Heart left ventricle (tissue), 13 donors: ENCODE measurements around the gene C17orf100.

Experiments used
- POLR2A ChIP-seq, 2 donors: fragments of 450-650 bp; IDR thresholded peaks; one replicate each; pipeline ENCODE4 v1.6.1; 2017; ENCODE audit warnings: antibody characterized with exemption in 2 of 2, mild to moderate bottlenecking in 2 of 2, moderate library complexity in 2 of 2
- TF ChIP-seq, protein P1 (sequence below), 12 donors: fragments of 200-600 bp; sonication (generic) in 4 of 12; IDR thresholded peaks; one replicate each; pipeline versions ENCODE4 v1.5.0 to v1.8.0; 2018 to 2022; ENCODE audit warnings: antibody characterized with exemption in 12 of 12, mild to moderate bottlenecking in 5 of 12
- donor health status: ischemic (EF 13 %, LVEDD 7.1; RV severe dilation, severe dysfunction).
- donor health status: DM: no; HTN: yes; CAD: no.
- donor health status: DM: no; HTN: no; CAD: no.
- donor health status: ischemic (EF 25% LVEDD 6.9; RV normal size, moderate dysfunction).
- donor health status: ischemic (EF 25% LVEDD 5.7; RV mildly dilated, moderate dysfunction).
- donor health status: ischemic (EF 35%, LVEDD 5.7; RV mildly dilated, moderate dysfunction).
- donor health status: nonischemic (EF 11% LVEDD 7.7; RV severe dilation, severe dysfunction).
- donor health status: DM: yes; HTN: yes; CAD: no.
- donor health status: PGD.
- donor health status: ischemic (EF 29% LVEDD 5.4; RV normal size, mild dysfunction).
- donor health status: nonischemic (EF 23%, LVEDD 6.1; RV moderate dilation, normal function).

DNA sequence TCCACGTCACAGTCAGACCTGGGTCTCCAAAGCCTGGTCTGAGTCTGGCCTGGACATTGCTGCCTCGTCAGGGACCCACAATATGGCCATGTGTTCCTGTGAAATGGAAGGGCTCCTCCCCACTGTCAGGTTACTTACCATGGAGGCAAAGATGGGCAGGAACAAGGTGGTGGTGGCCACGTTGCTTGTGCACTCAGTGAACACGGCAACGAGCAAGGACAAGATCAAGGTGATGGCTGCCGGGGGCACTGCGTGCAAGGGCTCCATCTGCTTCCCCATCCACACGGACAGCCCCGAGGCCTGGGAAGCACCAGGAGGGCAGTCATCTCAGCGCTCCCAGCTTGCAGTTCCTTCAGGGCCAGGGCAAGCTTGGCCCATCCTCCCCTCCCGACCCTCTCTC is 39.1 kb downstream of the C17orf100 start:
- TF ChIP-seq, protein P1, sequence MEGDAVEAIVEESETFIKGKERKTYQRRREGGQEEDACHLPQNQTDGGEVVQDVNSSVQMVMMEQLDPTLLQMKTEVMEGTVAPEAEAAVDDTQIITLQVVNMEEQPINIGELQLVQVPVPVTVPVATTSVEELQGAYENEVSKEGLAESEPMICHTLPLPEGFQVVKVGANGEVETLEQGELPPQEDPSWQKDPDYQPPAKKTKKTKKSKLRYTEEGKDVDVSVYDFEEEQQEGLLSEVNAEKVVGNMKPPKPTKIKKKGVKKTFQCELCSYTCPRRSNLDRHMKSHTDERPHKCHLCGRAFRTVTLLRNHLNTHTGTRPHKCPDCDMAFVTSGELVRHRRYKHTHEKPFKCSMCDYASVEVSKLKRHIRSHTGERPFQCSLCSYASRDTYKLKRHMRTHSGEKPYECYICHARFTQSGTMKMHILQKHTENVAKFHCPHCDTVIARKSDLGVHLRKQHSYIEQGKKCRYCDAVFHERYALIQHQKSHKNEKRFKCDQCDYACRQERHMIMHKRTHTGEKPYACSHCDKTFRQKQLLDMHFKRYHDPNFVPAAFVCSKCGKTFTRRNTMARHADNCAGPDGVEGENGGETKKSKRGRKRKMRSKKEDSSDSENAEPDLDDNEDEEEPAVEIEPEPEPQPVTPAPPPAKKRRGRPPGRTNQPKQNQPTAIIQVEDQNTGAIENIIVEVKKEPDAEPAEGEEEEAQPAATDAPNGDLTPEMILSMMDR (IDR thresholded peaks at IDR 0.05) = no peak
- no peak for TF ChIP-seq POLR2A (IDR thresholded peaks at IDR 0.05)
